GM18511 (cell line): ENCODE measurements around the gene SORCS2.

ENCODE experiments used
- ATAC-seq: cut with Tn5 transposase; IDR thresholded peaks from one replicate; pipeline ENCODE4 v1.9.1; 2021; ENCODE audit warnings: mild to moderate bottlenecking, moderate library complexity; ENCODE audit not compliant: unreplicated experiment

Gene SORCS2

GRCh38 chr4:7653510-7654369 lies 461.4 kb downstream of the SORCS2 start:
- ATAC-seq = no peak

GRCh38 chr4:7654550-7655445 lies 462.5 kb downstream of the SORCS2 start:
- no peak for ATAC-seq

- no peak for ATAC-seq
Observed at GRCh38 chr4:7655511-7656243, 463.3 kb downstream of the SORCS2 start.

GRCh38 chr4:7656244-7656800 lies 464.0 kb downstream of the SORCS2 start:
- no peak for ATAC-seq

- ATAC-seq = no peak
Observed at GRCh38 chr4:7657545-7658297, 465.4 kb downstream of the SORCS2 start.

- ATAC-seq = no peak
Observed at GRCh38 chr4:7658341-7659204, 466.2 kb downstream of the SORCS2 start.

- no peak for ATAC-seq
Observed at GRCh38 chr4:7659429-7660175, 467.3 kb downstream of the SORCS2 start.

- ATAC-seq = no peak
Observed at GRCh38 chr4:7660176-7661039, 468.1 kb downstream of the SORCS2 start.

- ATAC-seq = no peak
Observed at GRCh38 chr4:7661066-7661748, 468.9 kb downstream of the SORCS2 start.

- no peak for ATAC-seq
Observed at GRCh38 chr4:7661846-7662506, 469.6 kb downstream of the SORCS2 start.

- ATAC-seq = no peak
Observed at GRCh38 chr4:7662507-7662846, 470.1 kb downstream of the SORCS2 start.

GRCh38 chr4:7663075-7663541 lies 470.8 kb downstream of the SORCS2 start:
- no peak for ATAC-seq

- ATAC-seq = no peak
Observed at GRCh38 chr4:7664106-7664505, 471.8 kb downstream of the SORCS2 start.

GRCh38 chr4:7665321-7665720 lies 473.0 kb downstream of the SORCS2 start:
- no peak for ATAC-seq

- ATAC-seq = no peak
Observed at GRCh38 chr4:7666011-7666410, 473.7 kb downstream of the SORCS2 start.

- ATAC-seq = no peak
Observed at GRCh38 chr4:7666744-7667143, 474.4 kb downstream of the SORCS2 start.
